ENCODE measurements around the gene PDLIM3. TPM values are rescaled to one million over a fixed set of nuclear protein-coding genes. Genes with fewer than 3 reads are reported as not detected.

The PDLIM3 gene
- polyA plus RNA-seq, 3 donors, result not detected

DNA sequence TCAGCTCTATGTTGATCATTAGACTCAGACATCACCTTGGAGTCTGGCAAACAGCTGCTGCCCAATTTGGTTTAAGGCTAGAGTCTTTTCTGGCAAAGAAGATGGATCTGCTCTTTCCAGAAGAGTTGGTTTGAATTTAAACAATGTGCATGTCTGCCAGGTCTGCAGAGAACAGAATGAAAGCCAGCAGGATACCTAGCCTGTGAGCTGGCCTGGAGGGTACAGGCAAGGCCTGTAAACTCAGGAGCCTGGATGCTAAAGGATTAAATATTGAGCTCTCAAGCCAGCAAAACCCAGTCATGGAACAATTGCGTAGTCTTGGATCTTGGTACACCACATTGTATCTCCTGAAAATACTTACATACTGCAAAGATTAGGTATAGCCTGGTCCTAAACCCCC is 15.6 kb upstream of the PDLIM3 start:
- Histone ChIP-seq H3K9ac (ENCODE audit: insufficient read depth, low read length, poor library complexity, severe bottlenecking) (no peak overlapping the region), H4K20me1 (ENCODE audit: insufficient read depth, low read length) (no peaks in the 10 kb centered on the region), H2AFZ (ENCODE audit: insufficient read depth, low read depth, low read length, poor library complexity, severe bottlenecking) (no peak overlapping the region), H3K27me3 (ENCODE audit: control insufficient read depth in 2 of 2, insufficient read depth in 2 of 2, low read length in 2 of 2) (peaks cover 4% of the 10 kb centered on the region in 2 donors), H3K36me3 (replicated peaks in 1 of 2; ENCODE audit: control insufficient read depth in 1 of 2, insufficient read depth in 2 of 2, low read length in 2 of 2) (no peaks in the 10 kb centered on the region), H3K27ac (ENCODE audit: low read depth in 1 of 2, low read length in 2 of 2) (no peak overlapping the region), H3K4me3 (replicated peaks in 1 of 3; ENCODE audit: low read depth in 2 of 3, low read length in 3 of 3) (no peak overlapping the region), H3K79me2 (ENCODE audit: insufficient read depth, low read length) (no peaks in the 10 kb centered on the region), H3K4me1 (ENCODE audit: control insufficient read depth in 1 of 2, insufficient read depth in 2 of 2, low read length in 2 of 2) (no peaks in the 10 kb centered on the region), H3K4me2 (replicated peaks; ENCODE audit: extremely low read depth, low read length, poor library complexity, severe bottlenecking) (no peak overlapping the region), H3K9me3 (replicated peaks in 1 of 2; ENCODE audit: control insufficient read depth in 1 of 2, insufficient read depth in 1 of 2, low read length in 2 of 2) (peaks cover 0 to 4% of the 10 kb centered on the region in 2 donors)
- TF ChIP-seq, protein P1, sequence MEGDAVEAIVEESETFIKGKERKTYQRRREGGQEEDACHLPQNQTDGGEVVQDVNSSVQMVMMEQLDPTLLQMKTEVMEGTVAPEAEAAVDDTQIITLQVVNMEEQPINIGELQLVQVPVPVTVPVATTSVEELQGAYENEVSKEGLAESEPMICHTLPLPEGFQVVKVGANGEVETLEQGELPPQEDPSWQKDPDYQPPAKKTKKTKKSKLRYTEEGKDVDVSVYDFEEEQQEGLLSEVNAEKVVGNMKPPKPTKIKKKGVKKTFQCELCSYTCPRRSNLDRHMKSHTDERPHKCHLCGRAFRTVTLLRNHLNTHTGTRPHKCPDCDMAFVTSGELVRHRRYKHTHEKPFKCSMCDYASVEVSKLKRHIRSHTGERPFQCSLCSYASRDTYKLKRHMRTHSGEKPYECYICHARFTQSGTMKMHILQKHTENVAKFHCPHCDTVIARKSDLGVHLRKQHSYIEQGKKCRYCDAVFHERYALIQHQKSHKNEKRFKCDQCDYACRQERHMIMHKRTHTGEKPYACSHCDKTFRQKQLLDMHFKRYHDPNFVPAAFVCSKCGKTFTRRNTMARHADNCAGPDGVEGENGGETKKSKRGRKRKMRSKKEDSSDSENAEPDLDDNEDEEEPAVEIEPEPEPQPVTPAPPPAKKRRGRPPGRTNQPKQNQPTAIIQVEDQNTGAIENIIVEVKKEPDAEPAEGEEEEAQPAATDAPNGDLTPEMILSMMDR (IDR thresholded peaks at IDR 0.05), result no peak
- intact Hi-C loops (cut with micrococcal nuclease), result no loop called here
- H3K27me3 Mint-ChIP-seq (ENCODE audit: low read depth in 3 of 3), result peaks cover 7 to 16% (median 9%) of the 10 kb centered on the region in 3 donors
- no peaks in the 10 kb centered on the region for H3K36me3 Mint-ChIP-seq
- H3K9me3 Mint-ChIP-seq, result peaks cover 2 to 10% (median 6%) of the 10 kb centered on the region in 7 donors
- no CpG with 5 or more reads among the region's 1 CpG for WGBS (ENCODE audit: insufficient coverage)
- no peak overlapping the region for H3K4me3 Mint-ChIP-seq
- DNase-seq, result no peak
- H3K4me1 Mint-ChIP-seq, result no peaks in the 10 kb centered on the region
- no peak overlapping the region for H3K27ac Mint-ChIP-seq

DNA sequence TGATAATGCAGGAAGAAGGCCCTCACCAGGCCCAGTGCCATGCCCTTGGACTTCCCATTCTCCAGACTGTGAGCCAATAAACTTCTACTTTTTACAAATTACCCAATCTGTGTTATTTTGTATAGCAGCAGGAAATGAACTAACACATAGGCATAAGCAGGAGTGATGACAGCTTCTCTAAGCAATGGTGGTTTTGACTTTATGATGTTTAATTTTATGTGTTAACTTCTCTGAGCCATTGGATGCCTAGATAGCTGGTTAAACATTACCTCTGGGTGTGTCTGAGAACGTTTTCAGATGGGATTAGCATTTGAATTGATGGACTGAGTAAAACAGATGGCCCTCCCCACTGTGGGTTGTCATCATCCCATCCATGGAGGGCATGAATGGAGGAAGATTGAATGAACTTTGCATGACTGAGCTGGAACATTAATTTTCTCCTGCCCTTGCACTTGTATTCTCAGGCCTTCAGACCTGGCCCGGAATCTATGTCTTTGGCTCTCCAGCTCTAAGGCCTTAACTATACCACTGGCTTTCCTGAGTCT is 13.9 kb upstream of the PDLIM3 start:
- Mint-ChIP-seq H3K9me3 (peaks cover 2 to 10% (median 6%) of the 10 kb centered on the region in 7 donors), H3K4me3 (no peak overlapping the region), H3K27ac (no peak overlapping the region), H3K27me3 (ENCODE audit: low read depth in 3 of 3) (peaks cover 6 to 15% (median 9%) of the 10 kb centered on the region in 3 donors), H3K36me3 (no peaks in the 10 kb centered on the region), H3K4me1 (no peaks in the 10 kb centered on the region)
- no peak overlapping the region for H2AFZ ChIP-seq (ENCODE audit: insufficient read depth, low read depth, low read length, poor library complexity, severe bottlenecking)
- H4K20me1 ChIP-seq (ENCODE audit: insufficient read depth, low read length), result no peaks in the 10 kb centered on the region
- no peaks in the 10 kb centered on the region for H3K79me2 ChIP-seq (ENCODE audit: insufficient read depth, low read length)
- H3K4me2 ChIP-seq (replicated peaks; ENCODE audit: extremely low read depth, low read length, poor library complexity, severe bottlenecking), result no peak overlapping the region
- no peak overlapping the region for H3K27ac ChIP-seq (ENCODE audit: low read depth in 1 of 2, low read length in 2 of 2)
- no peaks in the 10 kb centered on the region for H3K4me1 ChIP-seq (ENCODE audit: control insufficient read depth in 1 of 2, insufficient read depth in 2 of 2, low read length in 2 of 2)
- H3K9me3 ChIP-seq (replicated peaks in 1 of 2; ENCODE audit: control insufficient read depth in 1 of 2, insufficient read depth in 1 of 2, low read length in 2 of 2), result peaks cover 0 to 4% of the 10 kb centered on the region in 2 donors
- H3K4me3 ChIP-seq (replicated peaks in 1 of 3; ENCODE audit: low read depth in 2 of 3, low read length in 3 of 3), result no peak overlapping the region
- 42% methylated on average over 2 of the region's 2 CpGs for WGBS (ENCODE audit: insufficient coverage)
- no peak for DNase-seq
- H3K9ac ChIP-seq (ENCODE audit: insufficient read depth, low read length, poor library complexity, severe bottlenecking), result no peak overlapping the region
- intact Hi-C loops (cut with micrococcal nuclease), result no loop called here
- no peaks in the 10 kb centered on the region for H3K36me3 ChIP-seq (replicated peaks in 1 of 2; ENCODE audit: control insufficient read depth in 1 of 2, insufficient read depth in 2 of 2, low read length in 2 of 2)
- peaks cover 2 to 4% of the 10 kb centered on the region in 2 donors for H3K27me3 ChIP-seq (ENCODE audit: control insufficient read depth in 2 of 2, insufficient read depth in 2 of 2, low read length in 2 of 2)
- TF ChIP-seq, protein P1 (IDR thresholded peaks at IDR 0.05), result no peak

All from CD14-positive monocyte (primary cell).